Gastrocnemius medialis (tissue), 4 donors: Measurements from ENCODE around the gene SLC35F6.

Experiments
- CTCF ChIP-seq, 5 experiments: fragments of 450-650 bp in 3 of 5; fragments of 200-600 bp in 2 of 5; sonication (generic) in 2 of 5; IDR thresholded peaks in 4 of 5; conservative IDR thresholded peaks in 1 of 5; 1 replicate in 4 of 5; 2 replicates in 1 of 5; pipeline ENCODE4 v1.5.1; 2016 to 2019; ENCODE audit warnings: antibody characterized with exemption in 5 of 5, mild to moderate bottlenecking in 3 of 5, moderate library complexity in 3 of 5
- POLR2A ChIP-seq, 2 donors: fragments of 450-650 bp; IDR thresholded peaks; one replicate each; pipeline ENCODE4 v1.6.1; 2017; ENCODE audit warnings: antibody characterized with exemption in 2 of 2, mild to moderate bottlenecking in 2 of 2, moderate library complexity in 2 of 2

GRCh38 chr2:26735883-26736588 lies 28.0 kb upstream of the SLC35F6 start:
- no peak for TF ChIP-seq CTCF (IDR thresholded peaks at IDR 0.05 in 4 of 5, conservative IDR thresholded peaks at IDR 0.05 in 1 of 5)
- TF ChIP-seq POLR2A (IDR thresholded peaks at IDR 0.05) = no peak
